Lower lobe of right lung (tissue), 2 donors: Measurements from ENCODE around the gene ENO2. TPM values are rescaled to one million over a fixed set of nuclear protein-coding genes. Genes with fewer than 3 reads are reported as not detected.
A peak's percentile ranks its signal among the peaks of the same experiment; 100 is the strongest.

Experiments
- ATAC-seq, 2 donors: fragments of 200-7000 bp; cut with Tn5 transposase; one replicate each; pipeline ENCODE4 v1.9.1; 2020 to 2022; ENCODE audit warnings: mild to moderate bottlenecking in 2 of 2, moderate library complexity in 2 of 2
- DNase-seq: peaks from one replicate; pipeline ENCODE4 v3.0.0-alpha.2; 2020
- H3K27ac ChIP-seq: fragments of 200-600 bp; one replicate; pipeline ENCODE4 v1.8.0; 2022
- H3K27me3 ChIP-seq: fragments of 200-600 bp; one replicate; pipeline ENCODE4 v1.8.0; 2022; ENCODE audit warnings: low read depth
- H3K36me3 ChIP-seq: fragments of 200-600 bp; one replicate; pipeline ENCODE4 v1.8.0; 2022; ENCODE audit warnings: mild to moderate bottlenecking
- H3K4me1 ChIP-seq: fragments of 200-600 bp; one replicate; pipeline ENCODE4 v1.8.0; 2022
- H3K4me3 ChIP-seq: fragments of 200-600 bp; one replicate; pipeline ENCODE4 v1.8.0; 2022; ENCODE audit warnings: mild to moderate bottlenecking
- H3K9me3 ChIP-seq: fragments of 200-600 bp; one replicate; pipeline ENCODE4 v1.8.0; 2022
- intact Hi-C: fragments of 100-400 bp; cut with DNase I; formaldehyde crosslinking; loops from one replicate; pipeline ENCODE4 v1.11.0; 2022
- total RNA-seq: library from RNA; stranded (reverse); fragmentation: NEBNext Ultra II Directional; extraction: Animal tissue kit (Norgen Biotek cat#: 25700); gene quantifications from one replicate; pipeline ENCODE4 v1.2.1, GENCODE V29; 2021
- TF ChIP-seq, protein P1 (sequence below): fragments of 200-600 bp; IDR thresholded peaks from one replicate; pipeline ENCODE4 v1.8.0; 2022; ENCODE audit warnings: antibody characterized with exemption, mild to moderate bottlenecking
- donor health status: DM: no; HTN: yes; CAD: no; lungs with severe emphysema.

ENO2 gene
- total RNA-seq, 1 donor from 2014 or later = 41.9 TPM

- Histone ChIP-seq H3K27ac (peak overlapping the region; percentile 90), H3K9me3 (no peaks in the 10 kb centered on the region), H3K4me1 (peaks cover 94% of the 10 kb centered on the region), H3K4me3 (peak overlapping the region; percentile 33), H3K27me3 (no peaks in the 10 kb centered on the region), H3K36me3 (peaks cover 47% of the 10 kb centered on the region)
- ATAC-seq (no peak), DNase-seq (peak; percentile 39)
- intact Hi-C loops = no loop called here
- TF ChIP-seq, protein P1, sequence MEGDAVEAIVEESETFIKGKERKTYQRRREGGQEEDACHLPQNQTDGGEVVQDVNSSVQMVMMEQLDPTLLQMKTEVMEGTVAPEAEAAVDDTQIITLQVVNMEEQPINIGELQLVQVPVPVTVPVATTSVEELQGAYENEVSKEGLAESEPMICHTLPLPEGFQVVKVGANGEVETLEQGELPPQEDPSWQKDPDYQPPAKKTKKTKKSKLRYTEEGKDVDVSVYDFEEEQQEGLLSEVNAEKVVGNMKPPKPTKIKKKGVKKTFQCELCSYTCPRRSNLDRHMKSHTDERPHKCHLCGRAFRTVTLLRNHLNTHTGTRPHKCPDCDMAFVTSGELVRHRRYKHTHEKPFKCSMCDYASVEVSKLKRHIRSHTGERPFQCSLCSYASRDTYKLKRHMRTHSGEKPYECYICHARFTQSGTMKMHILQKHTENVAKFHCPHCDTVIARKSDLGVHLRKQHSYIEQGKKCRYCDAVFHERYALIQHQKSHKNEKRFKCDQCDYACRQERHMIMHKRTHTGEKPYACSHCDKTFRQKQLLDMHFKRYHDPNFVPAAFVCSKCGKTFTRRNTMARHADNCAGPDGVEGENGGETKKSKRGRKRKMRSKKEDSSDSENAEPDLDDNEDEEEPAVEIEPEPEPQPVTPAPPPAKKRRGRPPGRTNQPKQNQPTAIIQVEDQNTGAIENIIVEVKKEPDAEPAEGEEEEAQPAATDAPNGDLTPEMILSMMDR = no peak
Observed at GRCh38 chr12:6957741-6958608, 43.6 kb downstream of the ENO2 start.

DNA sequence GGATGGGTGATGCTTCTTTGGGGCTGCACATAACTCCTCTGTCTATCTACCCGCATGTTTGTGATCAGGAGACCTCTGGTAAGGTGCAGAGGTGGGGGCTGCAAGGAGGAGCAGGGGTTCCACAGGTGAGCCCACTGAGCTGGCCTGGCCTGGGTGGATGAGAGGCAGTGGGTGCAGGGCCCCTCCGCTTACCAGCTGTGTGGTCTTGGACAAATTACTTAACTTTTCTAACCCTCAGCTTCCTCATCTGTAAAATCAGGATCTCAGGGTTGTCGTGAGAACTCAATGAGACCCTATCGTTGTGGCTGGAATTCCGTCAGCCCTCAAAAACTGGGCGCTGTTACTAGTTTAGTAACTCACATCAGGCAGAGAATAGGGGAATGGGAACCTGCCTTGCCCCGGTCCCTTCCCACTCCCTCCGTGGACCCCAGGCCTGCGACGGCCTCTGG lies 44.3 kb downstream of the ENO2 start:
- Histone ChIP-seq H3K9me3 (no peaks in the 10 kb centered on the region), H3K4me3 (peak overlapping the region; percentile 33), H3K27me3 (no peaks in the 10 kb centered on the region), H3K4me1 (peaks cover 93% of the 10 kb centered on the region), H3K36me3 (peaks cover 43% of the 10 kb centered on the region), H3K27ac (peak overlapping the region; percentile 90)
- DNase-seq (no peak), ATAC-seq (no peak)
- TF ChIP-seq, protein P1 = no peak
- intact Hi-C loops = no loop called here

GRCh38 chr12:6959058-6959804 lies 44.9 kb downstream of the ENO2 start:
- Histone ChIP-seq H3K27ac (peak overlapping the region; percentile 90), H3K4me3 (peak overlapping the region; percentile 33)

DNA sequence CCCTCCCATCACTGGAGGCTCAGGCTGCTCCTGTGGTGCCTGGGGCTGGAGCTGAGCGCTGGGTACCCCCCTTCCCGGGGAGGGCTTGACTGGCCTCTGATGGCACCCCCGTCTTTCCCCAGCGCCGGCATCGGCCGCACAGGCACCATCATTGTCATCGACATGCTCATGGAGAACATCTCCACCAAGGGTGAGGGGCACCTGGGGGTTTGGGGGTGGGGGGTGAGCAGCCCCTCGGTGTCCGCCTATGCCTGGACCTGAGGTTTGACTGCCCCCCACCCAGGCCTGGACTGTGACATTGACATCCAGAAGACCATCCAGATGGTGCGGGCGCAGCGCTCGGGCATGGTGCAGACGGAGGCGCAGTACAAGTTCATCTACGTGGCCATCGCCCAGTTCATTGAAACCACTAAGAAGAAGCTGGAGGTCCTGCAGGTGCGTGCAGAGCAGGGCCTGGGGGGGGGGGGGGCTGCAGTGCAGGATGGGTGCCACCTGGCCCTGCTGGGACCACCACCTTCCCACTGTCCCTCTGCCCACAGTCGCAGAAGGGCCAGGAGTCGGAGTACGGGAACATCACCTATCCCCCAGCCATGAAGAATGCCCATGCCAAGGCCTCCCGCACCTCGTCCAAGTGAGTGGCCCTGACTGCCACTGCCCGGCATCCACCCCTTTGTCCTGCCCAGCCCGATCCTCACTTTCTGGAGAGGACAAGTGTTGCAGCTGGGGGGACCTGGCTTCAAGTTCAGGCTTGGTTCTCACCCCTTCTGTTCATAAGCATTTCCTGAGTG lies 45.6 kb downstream of the ENO2 start:
- Histone ChIP-seq H3K4me1 (peaks cover 87% of the 10 kb centered on the region), H3K9me3 (no peaks in the 10 kb centered on the region), H3K36me3 (peaks cover 46% of the 10 kb centered on the region), H3K27me3 (no peaks in the 10 kb centered on the region), H3K4me3 (peak overlapping the region; percentile 33), H3K27ac (peak overlapping the region; percentile 90)
- ATAC-seq (no peak), DNase-seq (no peak)
- intact Hi-C loops = no loop called here
- TF ChIP-seq, protein P1 = no peak

More at GRCh38 chr12:6959058-6959804, 44.9 kb downstream of the ENO2 start:
- H3K27me3 ChIP-seq = no peaks in the 10 kb centered on the region
- peaks cover 87% of the 10 kb centered on the region for H3K4me1 ChIP-seq
- intact Hi-C loops = no loop called here
- peaks cover 43% of the 10 kb centered on the region for H3K36me3 ChIP-seq
- TF ChIP-seq, protein P1 = no peak
- DNase-seq (peak; percentile 52), ATAC-seq (no peak)
- no peaks in the 10 kb centered on the region for H3K9me3 ChIP-seq

GRCh38 chr12:6960593-6961277 lies 46.4 kb downstream of the ENO2 start:
- peaks cover 47% of the 10 kb centered on the region for H3K36me3 ChIP-seq
- TF ChIP-seq, protein P1 = no peak
- peak overlapping the region; percentile 90 for H3K27ac ChIP-seq
- DNase-seq (no peak), ATAC-seq (no peak)
- H3K27me3 ChIP-seq = no peaks in the 10 kb centered on the region
- intact Hi-C loops = no loop called here
- peaks cover 88% of the 10 kb centered on the region for H3K4me1 ChIP-seq
- peak overlapping the region; percentile 55 for H3K4me3 ChIP-seq
- H3K9me3 ChIP-seq = no peaks in the 10 kb centered on the region
